ENCODE measurements around the gene MAST2.

GRCh38 chr1:45879885-45880598 is 76.6 kb downstream of the MAST2 start:
- TF ChIP-seq ZNF280A (IDR thresholded peaks at IDR 0.05; ENCODE audit: low read depth, partially characterized antibody) (no peak), ARHGAP35 (IDR thresholded peaks at IDR 0.05; ENCODE audit: partially characterized antibody) (no peak)
